ENCODE data around the gene SEPTIN7.
"Not testable (repeated sequence)": the region's sequence is repeated elsewhere in the genome, so short reads cannot be mapped to it uniquely, and the experiment has no call there.

The SEPTIN7 gene

DNA sequence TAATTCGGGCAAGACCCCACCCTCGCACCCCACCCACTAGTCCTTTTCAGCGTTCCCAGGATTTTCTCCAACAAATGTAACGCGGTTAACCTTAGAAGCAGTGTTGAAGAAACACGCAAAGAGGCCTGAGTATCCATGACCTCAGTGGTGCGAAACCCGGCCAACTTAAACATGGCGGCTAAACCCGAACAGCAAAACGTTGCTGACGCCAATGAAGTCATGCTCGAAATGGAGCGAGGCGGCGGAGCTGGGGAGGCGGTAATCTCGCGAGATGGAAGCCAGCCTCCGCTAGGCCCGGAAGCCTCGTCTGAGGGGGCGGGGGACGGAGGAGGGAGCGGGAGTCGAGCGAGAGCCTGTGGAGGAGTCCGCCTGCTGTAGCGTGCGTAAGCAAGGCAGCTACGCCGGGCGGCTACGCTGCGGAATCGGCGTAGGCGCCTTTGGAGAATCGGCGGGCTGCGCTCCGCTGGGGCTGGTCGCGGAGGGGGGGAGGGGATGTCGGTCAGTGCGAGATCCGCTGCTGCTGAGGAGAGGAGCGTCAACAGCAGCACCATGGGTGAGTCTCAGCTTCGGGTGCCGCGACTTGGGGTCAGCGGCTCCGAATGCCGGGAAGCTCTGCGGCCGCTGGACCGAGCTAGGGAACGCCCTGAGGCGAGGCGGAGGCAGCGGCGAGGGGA, at the start of gene SEPTIN7:
SEPTIN7 (plus strand) TSS at position 340 of the 674 bp plus-strand sequence; CDS start at position 493, 153 bp downstream.
- DNase-seq: peak; percentile 99

GRCh38 chr7:35752742-35753141, 48.1 kb upstream of the SEPTIN7 start:
- DNase-seq: no peak

DNA sequence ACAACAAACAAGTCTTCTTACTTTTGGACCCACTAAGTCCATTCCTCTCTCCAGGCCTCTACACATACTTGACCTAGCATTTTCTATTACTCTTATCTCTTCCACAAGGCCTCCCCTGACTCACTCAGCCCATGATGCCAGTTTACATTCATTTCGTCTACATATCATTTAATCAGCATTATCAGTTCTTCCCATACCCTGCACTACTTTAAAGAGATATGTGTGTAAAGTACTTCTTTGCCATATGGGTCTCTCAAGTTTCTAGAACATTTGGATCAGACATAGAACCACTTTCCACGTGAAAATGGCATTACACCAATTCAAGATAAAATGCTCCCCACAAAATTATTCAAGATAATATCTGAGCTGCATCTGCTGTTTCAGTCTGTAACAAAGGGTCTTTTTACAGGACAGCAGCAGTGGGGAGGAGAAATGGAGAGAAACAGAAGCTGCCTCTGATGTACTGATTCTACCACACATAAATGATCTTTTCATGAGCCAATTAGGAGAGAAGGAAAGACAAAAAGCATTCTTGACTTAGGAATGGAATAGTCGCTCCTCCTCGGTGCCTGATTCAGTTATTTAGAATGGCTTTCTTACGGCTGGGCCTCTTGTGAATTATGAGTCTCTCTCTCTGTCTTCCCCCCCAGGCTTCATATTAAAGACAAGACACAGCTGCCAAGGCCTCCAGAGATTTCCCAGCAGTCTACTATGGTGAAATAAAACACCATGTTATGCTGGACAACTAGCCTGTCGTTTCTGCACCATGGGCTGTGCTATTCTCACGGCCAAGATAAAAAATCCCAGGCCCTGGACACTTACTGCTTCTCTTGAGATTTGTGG, 46.9 kb upstream of the SEPTIN7 start:
- DNase-seq: no peak

DNA sequence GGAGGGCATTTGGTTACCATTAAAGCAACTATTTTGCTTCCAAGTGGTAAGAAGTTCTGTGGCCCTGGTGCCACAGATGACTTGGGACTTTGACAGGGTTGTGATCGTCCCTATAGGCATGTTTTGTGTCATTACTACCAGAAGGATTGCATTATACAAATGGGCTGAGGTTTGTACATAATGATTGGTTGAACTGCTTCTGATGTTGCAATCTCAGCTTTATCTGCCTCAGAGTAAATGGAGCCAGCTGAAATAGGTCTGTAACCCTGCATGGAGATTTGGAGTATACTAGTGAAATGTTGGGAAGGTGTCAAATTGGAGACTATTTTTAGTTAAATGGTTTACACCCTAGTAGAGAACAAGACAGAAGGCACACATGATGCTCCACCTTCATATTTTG, 46.1 kb upstream of the SEPTIN7 start:
- no peak for DNase-seq

DNA sequence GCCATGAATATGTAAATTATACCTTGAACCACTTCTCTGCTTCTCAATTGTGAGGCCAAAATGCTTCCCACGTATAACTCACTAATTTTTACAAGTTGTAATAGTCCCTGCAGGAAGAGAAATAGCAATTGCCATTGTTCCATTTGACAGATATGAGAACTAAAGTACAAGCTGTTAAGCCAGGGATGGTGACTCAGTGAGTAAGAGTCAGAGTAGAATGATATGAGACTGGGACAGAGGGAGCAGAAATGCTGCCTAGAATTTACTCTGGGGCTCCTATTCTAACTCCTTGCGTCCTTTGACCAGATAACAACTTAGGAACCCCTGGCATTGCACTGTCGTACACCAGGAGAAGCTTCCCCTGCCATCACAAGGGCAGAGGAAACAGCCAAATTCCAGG, 45.1 kb upstream of the SEPTIN7 start:
- DNase-seq: no peak

DNA sequence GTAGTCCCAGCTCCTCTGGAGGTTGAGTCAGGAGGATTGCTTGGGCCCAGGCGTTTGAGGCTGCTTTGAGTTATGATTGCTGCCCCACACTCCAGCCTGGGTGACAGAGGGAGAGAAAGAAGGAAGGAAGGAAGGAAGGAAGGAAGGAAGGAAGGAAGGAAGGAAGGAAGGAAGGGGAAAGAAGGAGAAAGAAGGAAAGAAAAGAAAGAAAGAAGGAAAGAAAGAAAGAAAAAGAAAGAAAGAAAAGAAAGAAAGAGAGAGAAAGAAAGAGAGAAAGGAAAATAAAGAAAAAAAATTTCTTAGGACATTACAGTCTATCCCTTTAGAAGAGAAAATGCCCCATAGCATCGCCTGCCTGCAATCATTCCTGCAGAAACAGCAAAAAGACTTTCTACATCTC, 44.4 kb upstream of the SEPTIN7 start:
- not testable (repeated sequence) for DNase-seq

DNA sequence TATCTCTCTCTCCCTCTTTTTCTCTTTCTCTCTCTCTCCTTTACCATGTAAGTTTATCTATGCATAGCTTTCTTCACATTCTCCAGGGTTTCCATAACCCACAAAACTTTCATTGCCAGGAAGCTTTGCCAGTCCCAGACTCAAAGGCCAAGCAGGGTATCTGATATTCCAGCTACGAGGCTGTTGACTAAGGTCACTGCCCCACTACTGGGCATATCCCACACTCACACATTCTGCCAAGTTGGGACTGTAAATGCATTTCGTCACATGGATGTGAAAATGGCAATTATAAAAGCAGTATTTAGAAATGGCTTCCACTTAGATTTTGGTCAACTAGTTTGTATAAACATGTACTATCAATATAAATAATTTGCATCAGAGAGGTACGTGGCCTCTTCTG, 43.3 kb upstream of the SEPTIN7 start:
- DNase-seq: no peak

DNA sequence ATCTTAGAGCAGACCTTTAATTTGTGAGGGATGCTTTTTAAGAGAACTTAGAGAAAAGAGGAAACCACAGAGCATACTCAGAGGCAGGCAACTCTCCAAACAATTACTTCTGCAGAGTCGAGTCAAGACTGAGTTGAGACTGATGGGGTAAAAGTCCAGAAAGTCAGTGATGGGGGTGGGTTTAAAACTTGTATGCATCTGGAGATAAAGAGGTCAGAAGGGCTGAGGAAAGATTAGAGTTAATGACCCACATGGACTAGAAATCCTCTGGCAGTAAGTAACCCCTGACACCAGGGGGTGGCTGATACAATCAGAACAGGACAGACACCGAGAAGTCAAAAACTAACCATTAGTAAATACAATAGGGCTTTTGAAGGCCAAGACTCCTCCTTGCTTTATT, 42.4 kb upstream of the SEPTIN7 start:
- DNase-seq: no peak

DNA sequence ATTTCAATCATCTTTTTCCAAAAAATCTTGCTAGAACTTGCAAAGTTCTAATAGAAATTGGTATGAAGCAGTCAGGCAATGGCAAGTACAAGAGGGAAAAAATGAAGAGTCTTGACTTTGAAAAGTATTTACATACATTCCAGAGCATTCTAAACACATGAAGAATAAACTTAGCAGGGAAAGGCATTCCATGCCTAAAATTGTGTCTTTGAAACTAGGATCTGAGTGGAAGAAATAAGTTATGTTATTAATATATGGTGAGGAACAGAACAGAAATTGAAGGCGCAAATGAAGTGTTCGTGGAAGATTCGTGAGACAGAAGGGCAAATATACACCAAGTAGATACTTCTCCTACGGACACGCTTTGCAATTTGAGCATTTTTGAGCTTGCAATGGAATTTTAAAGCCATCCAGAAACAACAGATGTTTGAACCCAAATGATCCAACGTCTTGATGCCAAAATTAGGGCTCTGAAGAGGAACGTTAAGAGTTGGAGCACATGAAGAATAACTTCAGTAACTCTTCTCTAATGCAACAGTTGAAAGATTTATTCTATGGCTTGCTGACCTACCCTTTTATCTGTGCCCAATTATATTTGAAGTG, 40.6 kb upstream of the SEPTIN7 start:
- DNase-seq: no peak

DNA sequence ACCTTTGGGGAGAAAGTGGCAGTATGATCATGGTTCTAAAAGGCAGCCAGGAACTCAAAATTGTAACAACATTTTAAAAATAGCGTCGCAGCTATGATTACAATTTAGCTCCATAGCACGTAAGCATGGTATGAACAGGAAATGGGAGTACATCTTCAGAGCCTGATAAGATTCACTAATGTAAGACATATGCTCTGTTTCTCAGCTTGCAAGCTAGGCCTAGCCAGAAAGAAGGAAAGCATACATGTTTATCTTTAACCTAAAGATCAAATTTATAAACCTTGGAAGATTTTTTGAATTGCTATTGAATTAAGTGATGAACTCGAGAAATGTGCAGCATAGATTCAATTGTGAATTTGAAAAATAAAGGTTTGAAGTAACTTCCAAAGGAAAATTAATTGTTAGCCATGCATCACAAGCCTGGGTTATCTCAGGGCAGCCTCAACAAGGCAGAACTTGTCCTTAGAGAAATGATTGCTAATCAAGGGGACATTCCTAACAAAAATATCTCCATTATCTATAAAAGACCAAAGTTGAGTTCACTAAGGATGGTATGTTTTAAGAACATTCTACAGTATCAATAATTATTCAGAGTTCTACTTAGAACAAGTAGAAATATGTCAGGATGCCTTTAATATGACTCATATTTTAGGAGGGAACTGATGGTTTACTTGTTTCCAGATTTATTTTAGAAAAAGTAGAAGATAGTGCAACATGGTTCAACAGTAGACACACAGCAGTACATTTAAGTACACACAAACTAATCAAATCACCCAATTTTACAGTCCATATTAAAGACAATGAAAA, 38.8 kb upstream of the SEPTIN7 start:
- no peak for DNase-seq

DNA sequence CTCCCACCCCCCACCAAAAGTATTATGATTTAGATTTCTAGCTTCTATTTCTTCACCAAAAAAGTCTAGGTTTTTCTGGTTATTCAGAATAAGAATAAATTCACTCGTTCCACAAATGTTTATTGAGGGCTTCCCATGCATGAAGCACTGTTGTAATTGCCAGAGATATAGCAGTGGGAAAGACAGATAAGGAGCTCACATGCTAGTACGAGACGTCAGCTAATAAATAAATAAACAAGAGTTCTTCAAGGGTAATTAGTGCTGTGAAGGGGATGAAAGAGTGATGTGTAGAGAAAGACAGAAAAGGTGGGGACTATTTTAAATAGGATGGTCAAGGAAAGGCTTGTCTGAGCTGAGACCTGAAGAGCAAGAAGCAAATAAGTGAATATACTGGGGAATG, 38.1 kb upstream of the SEPTIN7 start:
- no peak for DNase-seq

DNA sequence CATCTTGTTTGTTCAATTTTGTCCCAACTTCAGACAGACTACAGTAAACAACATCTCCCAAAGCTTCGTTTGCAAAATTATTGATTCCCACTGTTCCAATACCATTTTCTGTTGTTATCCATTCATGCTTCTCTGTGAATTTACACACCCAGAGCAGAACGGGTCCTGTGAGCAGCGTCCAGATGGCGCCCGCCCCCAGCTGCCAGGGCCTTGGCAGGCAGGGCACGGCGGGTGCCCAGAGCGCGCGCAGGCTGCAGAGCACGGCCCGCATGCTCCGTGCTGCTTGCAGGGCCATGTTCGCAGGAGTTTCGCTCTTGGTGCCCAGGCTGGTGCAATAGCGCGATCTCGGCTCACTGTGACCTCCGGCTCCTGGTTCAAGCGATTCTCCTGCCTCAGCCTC, 32.5 kb upstream of the SEPTIN7 start:
- DNase-seq: no peak

GRCh38 chr7:35771776-35772175, 29.1 kb upstream of the SEPTIN7 start:
- DNase-seq: no peak

GRCh38 chr7:35773994-35774393, 26.9 kb upstream of the SEPTIN7 start:
- DNase-seq: no peak

DNA sequence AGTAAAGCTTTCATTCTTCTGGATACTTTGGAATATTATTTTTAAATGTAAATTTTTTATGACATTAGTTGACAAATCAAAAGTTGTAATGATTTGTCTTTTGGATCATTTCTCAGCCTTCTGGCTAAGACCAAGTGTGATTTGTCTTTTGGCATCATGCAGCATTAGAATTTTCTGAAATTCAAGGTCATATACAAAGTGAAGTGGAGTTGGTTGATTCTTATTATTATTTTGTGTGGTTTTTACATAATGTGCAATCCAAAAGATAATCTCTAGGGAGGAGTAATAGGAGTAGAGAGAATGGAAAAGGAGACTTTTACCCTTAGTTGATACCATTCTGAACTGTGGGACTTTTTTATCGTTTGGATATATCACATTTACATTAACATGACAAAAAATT, 24.2 kb upstream of the SEPTIN7 start:
- DNase-seq: no peak

DNA sequence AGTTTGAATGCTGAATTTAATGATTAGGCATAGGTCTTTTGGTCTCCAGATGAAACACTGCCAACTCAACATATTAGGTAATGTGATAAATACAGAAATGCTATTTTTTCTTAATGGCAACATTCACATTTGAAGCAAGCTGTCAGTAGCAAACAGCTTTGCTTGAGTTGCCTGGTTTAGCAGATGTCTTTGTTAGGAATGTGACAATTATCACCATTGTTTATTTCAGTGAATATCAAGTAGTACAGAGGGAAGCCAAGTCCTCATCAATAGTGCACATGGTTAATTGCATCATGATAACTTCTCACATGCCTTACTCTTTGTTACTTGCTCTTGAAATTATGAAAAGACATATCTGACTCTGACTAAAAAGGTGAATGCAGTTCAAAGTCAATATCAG, 23.7 kb upstream of the SEPTIN7 start:
- DNase-seq: no peak

DNA sequence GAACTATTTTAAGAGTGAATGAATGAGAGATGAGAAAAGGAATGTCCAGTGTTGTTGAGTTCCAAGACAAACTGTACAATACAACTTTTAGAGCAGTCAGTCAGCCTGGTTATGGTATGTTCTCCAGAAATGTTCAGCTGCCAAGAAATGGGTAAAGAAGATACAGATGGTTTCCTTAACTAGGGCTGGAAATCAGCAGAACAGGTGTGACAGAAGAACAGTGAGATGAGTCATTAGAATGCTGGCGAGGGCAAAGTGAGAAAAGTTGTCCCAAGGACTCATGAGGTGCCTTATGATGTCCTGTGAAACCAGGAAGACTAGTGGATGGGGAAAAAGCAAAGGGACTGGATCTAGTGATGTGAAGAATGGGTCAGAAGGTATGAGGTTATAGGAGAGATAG, 20.8 kb upstream of the SEPTIN7 start:
- DNase-seq: no peak

- DNase-seq: no peak
Observed at GRCh38 chr7:35781200-35781701, 19.6 kb upstream of the SEPTIN7 start.

DNA sequence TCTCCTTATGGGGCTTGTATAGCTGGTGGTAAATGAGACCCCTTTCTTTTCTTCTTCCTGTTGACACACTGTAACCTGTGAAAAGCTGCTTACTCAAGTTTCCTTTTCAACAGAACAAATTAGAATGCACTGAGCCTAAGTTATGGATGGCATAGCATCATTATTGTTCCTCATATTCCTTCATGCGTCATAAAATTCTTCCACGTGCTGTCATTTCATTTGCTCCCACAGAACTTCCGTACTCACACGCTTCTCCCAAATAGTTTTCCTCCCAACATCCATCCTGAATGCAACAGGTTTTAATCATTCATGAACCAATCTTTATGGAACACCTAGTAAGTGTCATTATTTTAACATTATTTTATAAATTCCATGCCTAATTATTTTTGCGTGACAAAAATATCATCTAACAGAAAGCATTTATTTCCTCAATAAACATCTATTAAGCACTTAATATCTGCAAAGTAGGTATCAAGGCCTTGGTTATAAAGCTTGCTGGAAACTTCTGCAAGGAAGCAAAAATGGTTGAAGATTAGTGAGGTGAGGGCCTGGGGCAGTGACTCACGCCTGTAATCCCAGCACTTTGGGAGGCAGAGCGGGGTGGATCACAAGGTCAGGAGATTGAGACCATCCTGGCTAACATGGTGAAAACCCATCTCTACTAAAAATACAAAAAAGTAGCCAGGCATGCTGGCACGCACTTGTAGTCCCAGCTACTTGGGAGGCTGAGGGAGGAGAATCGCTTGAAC, 18.9 kb upstream of the SEPTIN7 start:
- DNase-seq: no peak

GRCh38 chr7:35784332-35784731, 16.5 kb upstream of the SEPTIN7 start:
- no peak for DNase-seq

DNA sequence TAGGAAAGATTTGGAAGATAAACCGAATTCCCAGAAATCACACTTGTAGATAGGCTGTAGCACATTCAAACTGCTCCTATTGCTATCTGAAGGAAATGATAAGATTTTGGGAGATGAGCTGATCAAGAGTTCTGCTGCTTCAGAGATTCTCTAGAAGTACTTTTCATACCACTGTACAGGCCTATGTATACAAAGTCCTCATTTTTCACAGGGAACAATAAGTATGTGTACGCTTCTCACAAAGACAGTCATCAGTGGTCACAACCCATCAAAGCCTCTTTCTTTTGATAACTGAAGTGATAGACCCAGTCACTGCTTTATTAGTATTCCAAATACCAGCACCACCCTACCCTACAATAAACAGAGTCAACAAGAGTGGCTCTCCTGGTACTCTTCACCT, 15.6 kb upstream of the SEPTIN7 start:
- no peak for DNase-seq

- DNase-seq: no peak
Observed at GRCh38 chr7:35787925-35788324, 12.9 kb upstream of the SEPTIN7 start.
